Colonic mucosa (tissue), 4 donors: ENCODE data around the gene CPVL. TPM values are rescaled to one million over a fixed set of nuclear protein-coding genes. Genes with fewer than 3 reads are reported as not detected.
A peak's percentile ranks its signal among the peaks of the same experiment; 100 is the strongest.

Source experiments
- DNase-seq: peaks from one replicate; pipeline ENCODE4 v3.0.0-alpha.2; 2020
- H3K27ac ChIP-seq: fragments of 200-600 bp; one replicate; pipeline ENCODE4 v1.8.0; 2021
- H3K27me3 ChIP-seq: fragments of 200-600 bp; one replicate; pipeline ENCODE4 v1.8.0; 2021
- H3K36me3 ChIP-seq: fragments of 200-600 bp; one replicate; pipeline ENCODE4 v1.8.0; 2021
- H3K4me1 ChIP-seq: fragments of 200-600 bp; one replicate; pipeline ENCODE4 v1.8.0; 2021; ENCODE audit warnings: mild to moderate bottlenecking
- H3K4me3 ChIP-seq: fragments of 200-600 bp; one replicate; pipeline ENCODE4 v1.8.0; 2021
- H3K9ac ChIP-seq, 2 donors: one replicate each; pipeline ENCODE4 v1.7.0; 2013; ENCODE audit warnings: control low read depth in 2 of 2, low read depth in 2 of 2, low read length in 2 of 2
- H3K9me3 ChIP-seq: fragments of 200-600 bp; one replicate; pipeline ENCODE4 v1.8.0; 2021
- CTCF ChIP-seq: fragments of 200-600 bp; IDR thresholded peaks from one replicate; pipeline ENCODE4 v1.8.0; 2022; ENCODE audit warnings: antibody characterized with exemption, mild to moderate bottlenecking
- intact Hi-C: fragments of 100-400 bp; cut with DNase I; formaldehyde crosslinking; loops from one replicate; pipeline ENCODE4 v1.14.1; 2022
- total RNA-seq, 2 donors: library from RNA; stranded (reverse); fragmentation: NEBNext Ultra II Directional in 1 of 2; extraction: Animal tissue kit (Norgen Biotek cat#: 25700) in 1 of 2; gene quantifications; one replicate each; pipeline ENCODE4 v1.2.1, GENCODE V29; 2021
- donor health status: healthy.
- donor health status: DM: no; HTN: no; CAD: no.
- donor health status: DM: no; HTN: no; CAD: no.

CPVL gene
- total RNA-seq, 2 donors from 2014 or later, result 4.9 to 17.0 TPM

- no peak for TF ChIP-seq CTCF
- Histone ChIP-seq H3K27ac (no peak overlapping the region), H3K36me3 (no peaks in the 10 kb centered on the region), H3K4me1 (no peaks in the 10 kb centered on the region), H3K9ac (no peak overlapping the region), H3K27me3 (no peaks in the 10 kb centered on the region), H3K9me3 (no peaks in the 10 kb centered on the region), H3K4me3 (no peak overlapping the region)
- no peak for DNase-seq
- intact Hi-C loops, result no loop called here
These were observed 83.1 kb downstream of the CPVL start for GRCh38 chr7:29063236-29063635.

- no peak for DNase-seq
- intact Hi-C loops, result no loop called here
- Histone ChIP-seq H3K4me3 (no peak overlapping the region), H3K4me1 (no peaks in the 10 kb centered on the region), H3K9me3 (no peaks in the 10 kb centered on the region), H3K9ac (no peak overlapping the region), H3K36me3 (no peaks in the 10 kb centered on the region), H3K27me3 (no peaks in the 10 kb centered on the region), H3K27ac (no peak overlapping the region)
- no peak for TF ChIP-seq CTCF
These were observed 93.0 kb downstream of the CPVL start for GRCh38 chr7:29053105-29053872.

GRCh38 chr7:29046978-29047377 is 99.4 kb downstream of the CPVL start:
- intact Hi-C loops, result no loop called here
- H3K27ac ChIP-seq, result no peak overlapping the region
- no peaks in the 10 kb centered on the region for H3K9me3 ChIP-seq
- H3K27me3 ChIP-seq, result no peaks in the 10 kb centered on the region
- no peaks in the 10 kb centered on the region for H3K36me3 ChIP-seq
- no peak for TF ChIP-seq CTCF
- H3K4me3 ChIP-seq, result no peak overlapping the region
- no peak overlapping the region for H3K9ac ChIP-seq
- peaks cover 6% of the 10 kb centered on the region for H3K4me1 ChIP-seq
- no peak for DNase-seq

GRCh38 chr7:29045258-29046086 is 100.9 kb downstream of the CPVL start:
- DNase-seq, result no peak
- intact Hi-C loops, result no loop called here
- no peaks in the 10 kb centered on the region for H3K9me3 ChIP-seq
- H3K27ac ChIP-seq, result peak overlapping the region; percentile 4
- TF ChIP-seq CTCF, result no peak
- no peak overlapping the region for H3K4me3 ChIP-seq
- no peaks in the 10 kb centered on the region for H3K27me3 ChIP-seq
- H3K9ac ChIP-seq, result no peak overlapping the region
- H3K36me3 ChIP-seq, result no peaks in the 10 kb centered on the region
- peaks cover 6% of the 10 kb centered on the region for H3K4me1 ChIP-seq

- H3K36me3 ChIP-seq, result no peaks in the 10 kb centered on the region
- H3K27me3 ChIP-seq, result no peaks in the 10 kb centered on the region
- no peak overlapping the region for H3K4me3 ChIP-seq
- H3K27ac ChIP-seq, result no peak overlapping the region
- H3K9ac ChIP-seq, result no peak overlapping the region
- intact Hi-C loops, result no loop called here
- peaks cover 6% of the 10 kb centered on the region for H3K4me1 ChIP-seq
- no peaks in the 10 kb centered on the region for H3K9me3 ChIP-seq
- no peak for TF ChIP-seq CTCF
- no peak for DNase-seq
These were observed 101.8 kb downstream of the CPVL start for GRCh38 chr7:29044554-29044953.
